A549 (cell line): ENCODE measurements around the gene HINFP. TPM values are rescaled to one million over a fixed set of nuclear protein-coding genes. Genes with fewer than 3 reads are reported as not detected.

ENCODE experiments used
- ATAC-seq, 2 experiments: fragments of 200-7000 bp in 1 of 2; fragments of >200 bp in 1 of 2; cut with Nextera tagmentation in 1 of 2; cut with Tn5 transposase in 1 of 2; 3 replicates each; pipeline versions ENCODE4 v1.8.0 to v1.9.1; 2018 to 2020; ENCODE audit warnings: mild to moderate bottlenecking in 1 of 2, moderate library complexity in 1 of 2
- CTCF ChIA-PET: fragments of 300-600 bp; sonication (Branson Sonifier 250); formaldehyde crosslinking; extraction: SDS; loops from one replicate; lab custom pipeline; 2021; ENCODE audit warnings: antibody characterized with exemption, inconsistent platforms; lab: Yijun Ruan, JAX
- POLR2A ChIA-PET: fragments of 350-600 bp; formaldehyde crosslinking; extraction: SDS; loops from one replicate; lab custom pipeline; 2021; ENCODE audit warnings: antibody characterized with exemption, inconsistent platforms; lab: Yijun Ruan, JAX
- DNase-seq, 2 experiments: peaks; one replicate each; pipeline versions ENCODE4 v3.0.0 to v3.0.0-alpha.2; 2011 to 2016; ENCODE audit warnings: low read depth in 1 of 2, low spot score in 1 of 2
- FAIRE-seq: peaks from 2 replicates; lab custom pipeline; 2011; peaks lifted over from hg19 to GRCh38; lab: Jason Lieb, UNC
- H3K27ac ChIP-seq, 2 experiments: fragments of >200 bp; sonication (Bioruptor Twin); formaldehyde crosslinking; 3 replicates each; pipeline ENCODE4 v1.5.1; 2016 to 2017
- H3K4me1 ChIP-seq: fragments of >200 bp; sonication (Bioruptor Twin); formaldehyde crosslinking; 3 replicates; pipeline ENCODE4 v1.6.1; 2016
- H3K4me2 ChIP-seq: fragments of >200 bp; sonication (Bioruptor Twin); formaldehyde crosslinking; 3 replicates; pipeline ENCODE4 v1.6.1; 2016
- H3K4me3 ChIP-seq: fragments of >200 bp; sonication (Bioruptor Twin); formaldehyde crosslinking; 3 replicates; pipeline ENCODE4 v1.5.1; 2016
- H3K9me3 ChIP-seq: fragments of >200 bp; sonication (Bioruptor Twin); formaldehyde crosslinking; 3 replicates; pipeline ENCODE4 v1.6.1; 2016
- ATOH8 ChIP-seq: fragments of 250-450 bp; sonication (Bioruptor Pico); IDR thresholded peaks from 2 replicates; pipeline ENCODE4 v1.5.0; 2020; ENCODE audit warnings: low read depth, mild to moderate bottlenecking, moderate library complexity
- CBX8 ChIP-seq: fragments of 200-600 bp; sonication (generic); IDR thresholded peaks from 2 replicates; pipeline ENCODE4 v1.6.1; 2016
- CHD2 ChIP-seq: fragments of 150-350 bp; IDR thresholded peaks from 2 replicates; pipeline ENCODE4 v1.6.1; 2014; ENCODE audit warnings: low read length; ENCODE audit not compliant: partially characterized antibody
- E2F6 ChIP-seq: IDR thresholded peaks from 2 replicates; pipeline ENCODE4 v1.6.1; 2012; ENCODE audit warnings: low read depth, borderline replicate concordance
- EHF ChIP-seq: fragments of 250-450 bp; sonication (Bioruptor Pico); IDR thresholded peaks from 2 replicates; pipeline ENCODE4 v1.5.0; 2020; ENCODE audit warnings: mild to moderate bottlenecking
- EHMT2 ChIP-seq: fragments of 200-600 bp; sonication (generic); IDR thresholded peaks from 2 replicates; pipeline ENCODE4 v1.6.1; 2016; ENCODE audit warnings: antibody characterized with exemption, low read depth, mild to moderate bottlenecking, moderate library complexity
- ELK1 ChIP-seq: fragments of 150-350 bp; IDR thresholded peaks from 2 replicates; pipeline ENCODE4 v1.6.1; 2014; ENCODE audit warnings: low read depth, mild to moderate bottlenecking, low read length
- FOSB ChIP-seq: fragments of 250-450 bp; sonication (Bioruptor Pico); IDR thresholded peaks from 2 replicates; pipeline ENCODE4 v1.5.0; 2020; ENCODE audit warnings: mild to moderate bottlenecking, moderate library complexity
- FOXS1 ChIP-seq: fragments of 250-450 bp; sonication (Bioruptor Pico); IDR thresholded peaks from 2 replicates; pipeline ENCODE4 v1.5.0; 2020; ENCODE audit warnings: mild to moderate bottlenecking, moderate library complexity
- HES2 ChIP-seq: fragments of >200 bp; sonication (Bioruptor Twin); formaldehyde crosslinking; IDR thresholded peaks from 2 replicates; pipeline ENCODE4 v1.6.1; 2016
- HOXB13 ChIP-seq: fragments of 250-450 bp; sonication (Bioruptor Pico); IDR thresholded peaks from 2 replicates; pipeline ENCODE4 v1.5.0; 2020; ENCODE audit warnings: low read depth, mild to moderate bottlenecking, moderate library complexity
- KDM5A ChIP-seq: fragments of 200-600 bp; sonication (generic); IDR thresholded peaks from 2 replicates; pipeline ENCODE4 v1.6.1; 2016; ENCODE audit warnings: antibody characterized with exemption, mild to moderate bottlenecking
- MAX ChIP-seq: IDR thresholded peaks from 2 replicates; pipeline ENCODE4 v1.6.1; 2012
- MAZ ChIP-seq: fragments of 150-350 bp; IDR thresholded peaks from 2 replicates; pipeline ENCODE4 v1.6.1; 2014; ENCODE audit warnings: antibody characterized with exemption, low read depth, low read length, borderline replicate concordance
- MYC ChIP-seq: IDR thresholded peaks from 2 replicates; pipeline ENCODE4 v1.6.1; 2012; ENCODE audit warnings: mild to moderate bottlenecking, inconsistent platforms, low read length, improper control_type of control experiment, borderline replicate concordance
- NFE2L2 ChIP-seq: fragments of 150-350 bp; conservative IDR thresholded peaks from 2 replicates; pipeline ENCODE4 v1.6.1; 2014; ENCODE audit warnings: low read length
- PBX3 ChIP-seq: IDR thresholded peaks from 2 replicates; pipeline ENCODE4 v1.6.1; 2012
- PHF8 ChIP-seq: fragments of 200-600 bp; sonication (generic); IDR thresholded peaks from 2 replicates; pipeline ENCODE4 v1.6.1; 2016; ENCODE audit warnings: low read depth, mild to moderate bottlenecking, antibody characterized with exemption, moderate library complexity, borderline replicate concordance
- POLR2A ChIP-seq: IDR thresholded peaks from 2 replicates; pipeline ENCODE4 v1.6.1; 2012; ENCODE audit warnings: mild to moderate bottlenecking, low read length
- RFX5 ChIP-seq: fragments of 450-650 bp; IDR thresholded peaks from 2 replicates; pipeline ENCODE4 v1.7.1; 2014; ENCODE audit warnings: antibody characterized with exemption, mild to moderate bottlenecking, moderate library complexity
- RNF2 ChIP-seq: fragments of 200-600 bp; sonication (generic); IDR thresholded peaks from 2 replicates; pipeline ENCODE4 v1.6.1; 2016; ENCODE audit warnings: low read depth, mild to moderate bottlenecking, antibody characterized with exemption, moderate library complexity, borderline replicate concordance
- ZC3H11A ChIP-seq: fragments of 450-650 bp; IDR thresholded peaks from 2 replicates; pipeline ENCODE4 v1.6.1; 2014; ENCODE audit warnings: antibody characterized with exemption, mild to moderate bottlenecking
- WGBS: methylation state at CpG from one replicate; pipeline ENCODE4 v1.1.6; 2017; ENCODE audit errors: missing lambda C conversion rate; 5-methylcytosine and 5-hydroxymethylcytosine counted together
- polyA plus RNA-seq, 4 experiments: library from polyadenylated mRNA; depleted of rRNA in 3 of 4; stranded (reverse); fragments of >200 nt; fragmentation: RNase III in 1 of 4; extraction: RNeasy Plus Mini Kit Qiagen cat#74134 plus additional on column Dnase treatment in 1 of 4; gene quantifications; 2 replicates in 3 of 4; 3 replicates in 1 of 4; pipeline ENCODE4 v1.2.3, GENCODE V29; 2011 to 2017

Gene HINFP
- polyA plus RNA-seq, 2 of the 4 experiments (the other 2 are of a cell fraction), result 10.0 to 13.0 TPM

GRCh38 chr11:119106564-119107537, 14.5 kb upstream of the HINFP start, which contains the start of gene C2CD2L:
TSS of gene C2CD2L (plus strand) at chr11:119107344. CDS start at chr11:119107742, 398 bp downstream.
- 7% methylated on average over 16 of the region's 49 CpGs for WGBS
- Histone ChIP-seq H3K4me1 (peaks cover 25% of the 10 kb centered on the region), H3K27ac (peak within 1 kb of the TSS; percentile 68 to 90), H3K4me2 (peak within 1 kb of the TSS; percentile 82), H3K4me3 (peak within 1 kb of the TSS; percentile 86), H3K9me3 (no peaks in the 10 kb centered on the region)
- ATAC-seq (peak; percentile 81 to 89), DNase-seq (peak; percentile 83 to 84), FAIRE-seq (no peak)
- ChIA-PET CTCF (interaction anchor here (0.9 to 1.9 kb wide), 8 partner anchors 9 to 217 kb away, joined by 3 to 9 read pairs (median 4); a partner anchor contains a TSS), POLR2A (interaction anchor here (0.9 to 2.0 kb wide), 4 partner anchors 12 to 62 kb away, joined by 3 to 11 read pairs (median 6); partner anchors contain the start of genes HINFP, HMBS and NLRX1)
- TF ChIP-seq RNF2, result no peak
- TF ChIP-seq EHF (CRISPR knock-in tag), result no peak
- peak; percentile 48; the same call in 1 of the 2 replicates for TF ChIP-seq MAX
- TF ChIP-seq ZC3H11A, result no peak
- no peak for TF ChIP-seq HOXB13 (CRISPR knock-in tag)
- TF ChIP-seq POLR2A, result peak; percentile 13; the same call in 1 of the 2 replicates

GRCh38 chr11:119107538-119108145, 13.7 kb upstream of the HINFP start:
- Histone ChIP-seq H3K9me3 (no peaks in the 10 kb centered on the region), H3K27ac (peak overlapping the region; percentile 68 to 90), H3K4me2 (peak overlapping the region; percentile 82), H3K4me1 (peaks cover 25% of the 10 kb centered on the region), H3K4me3 (peak overlapping the region; percentile 86)
- ChIA-PET POLR2A (interaction anchor here (1.3 to 2.0 kb wide), 3 partner anchors 13 to 23 kb away, joined by 3 to 11 read pairs (median 8); partner anchors contain the start of genes HINFP and HMBS), CTCF (interaction anchor here (1.1 to 2.9 kb wide), 7 partner anchors 9 to 216 kb away, joined by 3 to 9 read pairs (median 5); a partner anchor contains a TSS)
- no peak for TF ChIP-seq E2F6
- 0 out of 2 replicates have a peak, but pooled peaks have one; percentile 5 for TF ChIP-seq MAX
- TF ChIP-seq PHF8, result 0 out of 2 replicates have a peak, but pooled peaks have one; percentile 10
- FAIRE-seq, result no peak
- DNase-seq, result no peak
- peak; percentile 53 to 57 for ATAC-seq
- no CpG with 5 or more reads among the region's 65 CpGs for WGBS

- no peak for ATAC-seq
- TF ChIP-seq RNF2 (no peak), FOXS1 (CRISPR knock-in tag) (no peak), NFE2L2 (no peak), MAZ (no peak), RFX5 (no peak), FOSB (no peak), ELK1 (no peak), CBX8 (no peak), EHMT2 (no peak), ATOH8 (CRISPR knock-in tag) (no peak), HES2 (no peak), MYC (no peak), KDM5A (no peak), E2F6 (no peak), CHD2 (no peak), PBX3 (no peak)
Measured at GRCh38 chr11:119108146-119108856, 13.1 kb upstream of the HINFP start.

More at GRCh38 chr11:119108146-119108856, 13.1 kb upstream of the HINFP start:
- ChIA-PET CTCF (interaction anchor here (0.6 to 2.9 kb wide), 7 partner anchors 9 to 216 kb away, joined by 3 to 9 read pairs (median 4); a partner anchor contains a TSS), POLR2A (interaction anchor here (2.0 kb wide), 1 partner anchor 13 kb away, joined by 11 read pairs; the partner anchor contains the start of gene HINFP)
- FAIRE-seq, result no peak
- peaks cover 21% of the 10 kb centered on the region for H3K4me1 ChIP-seq
- peak overlapping the region; percentile 86 for H3K4me3 ChIP-seq
- peak overlapping the region; percentile 68 to 90 for H3K27ac ChIP-seq
- 44% methylated on average over 8 of the region's 8 CpGs for WGBS
- H3K4me2 ChIP-seq, result peak overlapping the region; percentile 82
- H3K9me3 ChIP-seq, result no peaks in the 10 kb centered on the region
- DNase-seq, result no peak
